SK-N-SH treated with all-trans-retinoic acid at 6 μM for 48 hours (cell line): ENCODE data around the gene CUL7.
"Not testable (repeated sequence)": the region's sequence is repeated elsewhere in the genome, so short reads cannot be mapped to it uniquely, and the experiment has no call there.

Experiments used
- ATAC-seq: fragments of 200-7000 bp; cut with Tn5 transposase; 3 replicates; pipeline ENCODE4 v1.9.1; 2020; ENCODE audit warnings: mild to moderate bottlenecking, moderate library complexity
- BACH2 ChIP-seq: fragments of 250-450 bp; sonication (Bioruptor Pico); IDR thresholded peaks from 2 replicates; pipeline ENCODE4 v1.9.0; 2021; ENCODE audit warnings: mild to moderate bottlenecking, borderline replicate concordance
- CREB5 ChIP-seq: fragments of 250-450 bp; sonication (Bioruptor Pico); IDR thresholded peaks from 2 replicates; pipeline ENCODE4 v1.5.1; 2020; ENCODE audit warnings: low read depth, mild to moderate bottlenecking, moderate library complexity
- CSDC2 ChIP-seq: fragments of 250-450 bp; sonication (Bioruptor Pico); IDR thresholded peaks from 2 replicates; pipeline ENCODE4 v1.5.0; 2020; ENCODE audit warnings: mild to moderate bottlenecking, moderate library complexity
- ESRRG ChIP-seq: fragments of 250-450 bp; sonication (Bioruptor Pico); IDR thresholded peaks from 2 replicates; pipeline ENCODE4 v1.6.1; 2021; ENCODE audit warnings: mild to moderate bottlenecking
- ISL1 ChIP-seq: fragments of 250-450 bp; sonication (Bioruptor Pico); IDR thresholded peaks from 2 replicates; pipeline ENCODE4 v2.1.2; 2022; ENCODE audit warnings: mild to moderate bottlenecking, moderate library complexity
- OSR1 ChIP-seq: fragments of 250-450 bp; sonication (Bioruptor Pico); IDR thresholded peaks from 2 replicates; pipeline ENCODE4 v1.8.0; 2022; ENCODE audit warnings: moderate library complexity, mild to moderate bottlenecking, inconsistent platforms
- PATZ1 ChIP-seq: fragments of 250-450 bp; sonication (Bioruptor Pico); IDR thresholded peaks from 2 replicates; pipeline ENCODE4 v1.8.0; 2020; ENCODE audit warnings: mild to moderate bottlenecking, moderate library complexity, borderline replicate concordance
- POU6F1 ChIP-seq: fragments of 250-450 bp; sonication (Bioruptor Pico); IDR thresholded peaks from 2 replicates; pipeline ENCODE4 v1.8.0; 2021; ENCODE audit warnings: low read depth, mild to moderate bottlenecking, moderate library complexity, borderline replicate concordance
- PPARA ChIP-seq: fragments of 250-450 bp; sonication (Bioruptor Pico); IDR thresholded peaks from 2 replicates; pipeline ENCODE4 v1.5.0; 2020; ENCODE audit warnings: mild to moderate bottlenecking, borderline replicate concordance
- RARB ChIP-seq: fragments of 250-450 bp; sonication (Bioruptor Pico); IDR thresholded peaks from 2 replicates; pipeline ENCODE4 v1.8.0; 2021; ENCODE audit warnings: mild to moderate bottlenecking, moderate library complexity
- SNAI2 ChIP-seq: fragments of 250-450 bp; sonication (Bioruptor Pico); IDR thresholded peaks from 2 replicates; pipeline ENCODE4 v1.5.0; 2020; ENCODE audit warnings: mild to moderate bottlenecking, moderate library complexity
- TCF4 ChIP-seq: fragments of 250-450 bp; sonication (Bioruptor Pico); IDR thresholded peaks from 2 replicates; pipeline ENCODE4 v1.8.0; 2021; ENCODE audit warnings: mild to moderate bottlenecking, moderate library complexity, borderline replicate concordance
- TOX ChIP-seq: fragments of 250-450 bp; sonication (Bioruptor Pico); IDR thresholded peaks from 2 replicates; pipeline ENCODE4 v1.8.0; 2021; ENCODE audit warnings: mild to moderate bottlenecking, moderate library complexity, borderline replicate concordance
- TSHZ2 ChIP-seq: fragments of 250-450 bp; sonication (Bioruptor Pico); IDR thresholded peaks from 2 replicates; pipeline ENCODE4 v1.5.0; 2020; ENCODE audit warnings: mild to moderate bottlenecking, moderate library complexity
- ZC3H10 ChIP-seq: fragments of 250-450 bp; sonication (Bioruptor Pico); IDR thresholded peaks from 2 replicates; pipeline ENCODE4 v1.5.1; 2021; ENCODE audit warnings: mild to moderate bottlenecking, moderate library complexity
- ZFP3 ChIP-seq: fragments of 250-450 bp; sonication (Bioruptor Pico); IDR thresholded peaks from 2 replicates; pipeline ENCODE4 v1.5.0; 2020; ENCODE audit warnings: mild to moderate bottlenecking, moderate library complexity
- ZFP30 ChIP-seq: fragments of 450-650 bp; formaldehyde crosslinking; IDR thresholded peaks from 2 replicates; pipeline ENCODE4 v1.5.0; 2022; ENCODE audit warnings: mild to moderate bottlenecking, moderate library complexity
- ZNF565 ChIP-seq: fragments of 450-650 bp; formaldehyde crosslinking; conservative IDR thresholded peaks from 2 replicates; pipeline ENCODE4 v1.5.0; 2020; ENCODE audit warnings: low read depth, mild to moderate bottlenecking, moderate library complexity
- ZNF70 ChIP-seq: fragments of 450-650 bp; formaldehyde crosslinking; IDR thresholded peaks from 2 replicates; pipeline ENCODE4 v1.5.0; 2020; ENCODE audit warnings: mild to moderate bottlenecking, moderate library complexity
- ZNF8 ChIP-seq: fragments of 450-650 bp; formaldehyde crosslinking; IDR thresholded peaks from 2 replicates; pipeline ENCODE4 v1.5.0; 2020; ENCODE audit warnings: mild to moderate bottlenecking, moderate library complexity
- TF ChIP-seq, protein P1 (sequence below): fragments of 250-450 bp; sonication (Bioruptor Pico); IDR thresholded peaks from 2 replicates; pipeline ENCODE4 v1.5.1; 2021; ENCODE audit warnings: mild to moderate bottlenecking, moderate library complexity

CUL7 gene

GRCh38 chr6:43006251-43006650 lies 47.4 kb downstream of the CUL7 start (continued):
- TF ChIP-seq, protein P1, sequence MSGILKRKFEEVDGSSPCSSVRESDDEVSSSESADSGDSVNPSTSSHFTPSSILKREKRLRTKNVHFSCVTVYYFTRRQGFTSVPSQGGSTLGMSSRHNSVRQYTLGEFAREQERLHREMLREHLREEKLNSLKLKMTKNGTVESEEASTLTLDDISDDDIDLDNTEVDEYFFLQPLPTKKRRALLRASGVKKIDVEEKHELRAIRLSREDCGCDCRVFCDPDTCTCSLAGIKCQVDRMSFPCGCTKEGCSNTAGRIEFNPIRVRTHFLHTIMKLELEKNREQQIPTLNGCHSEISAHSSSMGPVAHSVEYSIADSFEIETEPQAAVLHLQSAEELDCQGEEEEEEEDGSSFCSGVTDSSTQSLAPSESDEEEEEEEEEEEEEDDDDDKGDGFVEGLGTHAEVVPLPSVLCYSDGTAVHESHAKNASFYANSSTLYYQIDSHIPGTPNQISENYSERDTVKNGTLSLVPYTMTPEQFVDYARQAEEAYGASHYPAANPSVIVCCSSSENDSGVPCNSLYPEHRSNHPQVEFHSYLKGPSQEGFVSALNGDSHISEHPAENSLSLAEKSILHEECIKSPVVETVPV (CRISPR knock-in tag), result no peak
- TF ChIP-seq ZFP3 (CRISPR knock-in tag), result no peak
- TF ChIP-seq ZC3H10 (CRISPR knock-in tag), result no peak
- no peak for TF ChIP-seq CSDC2 (CRISPR knock-in tag)
- TF ChIP-seq OSR1 (CRISPR knock-in tag), result no peak
- TF ChIP-seq ZNF70 (CRISPR knock-in tag), result no peak
- no peak for TF ChIP-seq TOX
- no peak for TF ChIP-seq ISL1 (CRISPR knock-in tag)

DNA sequence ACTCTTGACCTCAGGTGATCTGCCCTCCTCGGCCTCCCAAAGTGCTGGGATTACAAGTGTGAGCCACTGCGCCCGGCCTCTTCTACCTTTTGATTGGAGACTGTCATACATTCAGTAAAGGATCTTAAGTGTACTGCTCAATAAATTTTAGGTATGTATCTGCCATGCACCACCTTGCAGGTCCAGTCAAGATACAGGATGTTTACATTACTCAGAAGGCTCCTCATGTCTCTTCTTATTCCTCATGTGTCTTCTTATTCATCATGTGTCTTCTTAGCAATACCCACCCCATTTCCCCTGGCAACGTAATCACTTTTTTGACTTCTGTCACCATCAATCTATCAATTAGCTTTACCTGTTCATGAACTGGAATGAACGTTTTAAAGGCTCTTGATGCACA lies 47.8 kb downstream of the CUL7 start:
- no peak for ATAC-seq
- TF ChIP-seq SNAI2 (CRISPR knock-in tag), result no peak
- no peak for TF ChIP-seq ZFP3 (CRISPR knock-in tag)
- TF ChIP-seq CREB5, result no peak
- no peak for TF ChIP-seq PPARA (CRISPR knock-in tag)
- no peak for TF ChIP-seq OSR1 (CRISPR knock-in tag)
- TF ChIP-seq TCF4 (CRISPR knock-in tag), result no peak
- no peak for TF ChIP-seq BACH2 (CRISPR knock-in tag)
- no peak for TF ChIP-seq PATZ1 (CRISPR knock-in tag)
- no peak for TF ChIP-seq TSHZ2 (CRISPR knock-in tag)
- TF ChIP-seq ZC3H10 (CRISPR knock-in tag), result no peak
- TF ChIP-seq RARB (CRISPR knock-in tag), result no peak
- no peak for TF ChIP-seq ESRRG (CRISPR knock-in tag)
- TF ChIP-seq TOX, result no peak
- no peak for TF ChIP-seq CSDC2 (CRISPR knock-in tag)
- TF ChIP-seq ZNF70 (CRISPR knock-in tag), result no peak
- TF ChIP-seq ZNF8 (CRISPR knock-in tag), result no peak
- TF ChIP-seq POU6F1 (CRISPR knock-in tag), result no peak
- TF ChIP-seq ZNF565 (CRISPR knock-in tag), result no peak
- no peak for TF ChIP-seq ISL1 (CRISPR knock-in tag)
- TF ChIP-seq ZFP30 (CRISPR knock-in tag), result no peak

GRCh38 chr6:43001843-43002242 lies 51.8 kb downstream of the CUL7 start:
- ATAC-seq, result no peak
- no peak for TF ChIP-seq CSDC2 (CRISPR knock-in tag)
- no peak for TF ChIP-seq TSHZ2 (CRISPR knock-in tag)
- TF ChIP-seq OSR1 (CRISPR knock-in tag), result no peak
- no peak for TF ChIP-seq TOX
- no peak for TF ChIP-seq PPARA (CRISPR knock-in tag)
- TF ChIP-seq ESRRG (CRISPR knock-in tag), result no peak
- TF ChIP-seq BACH2 (CRISPR knock-in tag), result no peak
- no peak for TF ChIP-seq SNAI2 (CRISPR knock-in tag)
- TF ChIP-seq CREB5, result no peak
- TF ChIP-seq RARB (CRISPR knock-in tag), result no peak
- TF ChIP-seq ZC3H10 (CRISPR knock-in tag), result no peak
- no peak for TF ChIP-seq ISL1 (CRISPR knock-in tag)

- not testable (repeated sequence) for ATAC-seq
Observed at GRCh38 chr6:42998205-42998604, 55.4 kb downstream of the CUL7 start.
